ENCODE measurements around the gene MCRIP2. TPM values are rescaled to one million over a fixed set of nuclear protein-coding genes. Genes with fewer than 3 reads are reported as not detected.

Gene MCRIP2
- total and polyA plus RNA-seq, 4 donors = 10.4 to 28.9 (median 18.8) TPM

GRCh38 chr16:675884-676564 is 34.4 kb downstream of the MCRIP2 start:
- H3K36me3 ChIP-seq (ENCODE audit: control insufficient read depth in 1 of 2, insufficient read depth in 2 of 2, low read length in 1 of 2) = peaks cover 0 to 11% of the 10 kb centered on the region in 2 donors
- H3K4me3 ChIP-seq (ENCODE audit: low read length in 2 of 2) = peak overlapping the region in 1 of 2 donors; percentile 29
- 37 to 53% methylated on average over 17 to 25 of the region's 25 CpGs for WGBS, 2 donors
- no peak for ATAC-seq (ENCODE audit: low FRiP score)
- intact Hi-C loops (cut with DNase I) = no loop called here
- H3K9me3 ChIP-seq (ENCODE audit: control insufficient read depth, low read length) = no peaks in the 10 kb centered on the region
- no peaks in the 10 kb centered on the region for H3K27me3 ChIP-seq (ENCODE audit: control insufficient read depth in 1 of 2, insufficient read depth in 2 of 2, low read length in 1 of 2)
- no peak overlapping the region for H3K27ac ChIP-seq (ENCODE audit: low read depth in 1 of 2, low read length in 2 of 2)
- DNase-seq = no peak
- no peaks in the 10 kb centered on the region for H3K4me1 ChIP-seq (ENCODE audit: control insufficient read depth in 1 of 2, insufficient read depth in 2 of 2, low read length in 2 of 2)

GRCh38 chr16:676565-676902 is 34.9 kb downstream of the MCRIP2 start:
- ATAC-seq (ENCODE audit: low FRiP score) = no peak
- Histone ChIP-seq H3K9me3 (ENCODE audit: control insufficient read depth, low read length) (no peaks in the 10 kb centered on the region), H3K4me1 (ENCODE audit: control insufficient read depth in 1 of 2, insufficient read depth in 2 of 2, low read length in 2 of 2) (no peaks in the 10 kb centered on the region), H3K36me3 (ENCODE audit: control insufficient read depth in 1 of 2, insufficient read depth in 2 of 2, low read length in 1 of 2) (peaks cover 0 to 11% of the 10 kb centered on the region in 2 donors), H3K27ac (ENCODE audit: low read depth in 1 of 2, low read length in 2 of 2) (no peak overlapping the region), H3K4me3 (ENCODE audit: low read length in 2 of 2) (no peak overlapping the region), H3K27me3 (ENCODE audit: control insufficient read depth in 1 of 2, insufficient read depth in 2 of 2, low read length in 1 of 2) (no peaks in the 10 kb centered on the region)
- 93 to 94% methylated on average over 21 of the region's 21 CpGs for WGBS, 2 donors
- intact Hi-C loops (cut with DNase I) = no loop called here
- no peak for DNase-seq

- Histone ChIP-seq H3K27ac (ENCODE audit: low read depth in 1 of 2, low read length in 2 of 2) (no peak overlapping the region), H3K27me3 (ENCODE audit: control insufficient read depth in 1 of 2, insufficient read depth in 2 of 2, low read length in 1 of 2) (no peaks in the 10 kb centered on the region), H3K4me1 (ENCODE audit: control insufficient read depth in 1 of 2, insufficient read depth in 2 of 2, low read length in 2 of 2) (no peaks in the 10 kb centered on the region), H3K9me3 (ENCODE audit: control insufficient read depth, low read length) (no peaks in the 10 kb centered on the region), H3K36me3 (ENCODE audit: control insufficient read depth in 1 of 2, insufficient read depth in 2 of 2, low read length in 1 of 2) (peaks cover 0 to 12% of the 10 kb centered on the region in 2 donors), H3K4me3 (ENCODE audit: low read length in 2 of 2) (no peak overlapping the region)
- DNase-seq = no peak
- ATAC-seq (ENCODE audit: low FRiP score) = no peak
- intact Hi-C loops (cut with DNase I) = no loop called here
- 77 to 80% methylated on average over 23 of the region's 23 CpGs for WGBS, 2 donors
Observed at GRCh38 chr16:676913-677312, 35.3 kb downstream of the MCRIP2 start.

- Histone ChIP-seq H3K27ac (ENCODE audit: low read depth in 1 of 2, low read length in 2 of 2) (no peak overlapping the region), H3K36me3 (ENCODE audit: control insufficient read depth in 1 of 2, insufficient read depth in 2 of 2, low read length in 1 of 2) (peaks cover 0 to 10% of the 10 kb centered on the region in 2 donors), H3K9me3 (ENCODE audit: control insufficient read depth, low read length) (no peaks in the 10 kb centered on the region), H3K27me3 (ENCODE audit: control insufficient read depth in 1 of 2, insufficient read depth in 2 of 2, low read length in 1 of 2) (no peaks in the 10 kb centered on the region), H3K4me1 (ENCODE audit: control insufficient read depth in 1 of 2, insufficient read depth in 2 of 2, low read length in 2 of 2) (no peaks in the 10 kb centered on the region), H3K4me3 (ENCODE audit: low read length in 2 of 2) (no peak overlapping the region)
- ATAC-seq (ENCODE audit: low FRiP score) = no peak
- intact Hi-C loops (cut with DNase I) = no loop called here
- WGBS, 2 donors = 62 to 72% methylated on average over 56 to 57 of the region's 57 CpGs
- DNase-seq = no peak
Observed at GRCh38 chr16:677316-678190, 35.9 kb downstream of the MCRIP2 start.

- no peak overlapping the region for H3K4me3 ChIP-seq (ENCODE audit: low read length in 2 of 2)
- intact Hi-C loops (cut with DNase I) = no loop called here
- H3K36me3 ChIP-seq (ENCODE audit: control insufficient read depth in 1 of 2, insufficient read depth in 2 of 2, low read length in 1 of 2) = peaks cover 0 to 5% of the 10 kb centered on the region in 2 donors
- H3K9me3 ChIP-seq (ENCODE audit: control insufficient read depth, low read length) = no peaks in the 10 kb centered on the region
- 80 to 82% methylated on average over 21 of the region's 21 CpGs for WGBS, 2 donors
- ATAC-seq (ENCODE audit: low FRiP score) (no peak), DNase-seq (no peak)
- H3K27ac ChIP-seq (ENCODE audit: low read depth in 1 of 2, low read length in 2 of 2) = no peak overlapping the region
- H3K4me1 ChIP-seq (ENCODE audit: control insufficient read depth in 1 of 2, insufficient read depth in 2 of 2, low read length in 2 of 2) = no peaks in the 10 kb centered on the region
- H3K27me3 ChIP-seq (ENCODE audit: control insufficient read depth in 1 of 2, insufficient read depth in 2 of 2, low read length in 1 of 2) = no peaks in the 10 kb centered on the region
Observed at GRCh38 chr16:678209-678857, 36.7 kb downstream of the MCRIP2 start.

- Histone ChIP-seq H3K9me3 (ENCODE audit: control insufficient read depth, low read length) (no peaks in the 10 kb centered on the region), H3K4me3 (ENCODE audit: low read length in 2 of 2) (peak overlapping the region in 1 of 2 donors; percentile 12), H3K27me3 (ENCODE audit: control insufficient read depth in 1 of 2, insufficient read depth in 2 of 2, low read length in 1 of 2) (no peaks in the 10 kb centered on the region), H3K27ac (ENCODE audit: low read depth in 1 of 2, low read length in 2 of 2) (peak overlapping the region in 1 of 2 donors; percentile 42), H3K36me3 (ENCODE audit: control insufficient read depth in 1 of 2, insufficient read depth in 2 of 2, low read length in 1 of 2) (peaks cover 0 to 5% of the 10 kb centered on the region in 2 donors), H3K4me1 (ENCODE audit: control insufficient read depth in 1 of 2, insufficient read depth in 2 of 2, low read length in 2 of 2) (no peaks in the 10 kb centered on the region)
- WGBS, 2 donors = 26% methylated on average over 48 to 52 of the region's 52 CpGs
- intact Hi-C loops (cut with DNase I) = no loop called here
- ATAC-seq (ENCODE audit: low FRiP score) (peak; percentile 8), DNase-seq (peak; percentile 78 to 89)
Observed at GRCh38 chr16:678858-679813, 37.5 kb downstream of the MCRIP2 start.

- ATAC-seq (ENCODE audit: low FRiP score) = peak; percentile 83
- WGBS, 2 donors = 1% methylated on average over 66 to 91 of the region's 91 CpGs
- Histone ChIP-seq H3K9me3 (ENCODE audit: control insufficient read depth, low read length) (no peaks in the 10 kb centered on the region), H3K27ac (ENCODE audit: low read depth in 1 of 2, low read length in 2 of 2) (peak within 1 kb of the TSS in 1 of 2 donors; percentile 80), H3K4me1 (ENCODE audit: control insufficient read depth in 1 of 2, insufficient read depth in 2 of 2, low read length in 2 of 2) (no peaks in the 10 kb centered on the region), H3K4me3 (ENCODE audit: low read length in 2 of 2) (peak within 1 kb of the TSS; percentile 67 to 73), H3K27me3 (ENCODE audit: control insufficient read depth in 1 of 2, insufficient read depth in 2 of 2, low read length in 1 of 2) (no peaks in the 10 kb centered on the region), H3K36me3 (ENCODE audit: control insufficient read depth in 1 of 2, insufficient read depth in 2 of 2, low read length in 1 of 2) (peaks cover 0 to 5% of the 10 kb centered on the region in 2 donors)
- peak; percentile 90 to 96 for DNase-seq
- intact Hi-C loops (cut with DNase I) = no loop called here
Observed at GRCh38 chr16:679814-680624, 38.4 kb downstream of the MCRIP2 start, which contains the start of gene STUB1. STUB1 (plus strand) TSS chr16:680410; CDS start chr16:680526, 116 bp downstream.

Measured in aorta (tissue), 5 donors.